Epithelial cell of esophagus (primary cell): ENCODE results near the gene CASP3.
"Not testable (repeated sequence)": the region's sequence is repeated elsewhere in the genome, so short reads cannot be mapped to it uniquely, and the experiment has no call there.

Experiments used
- DNase-seq: peaks from one replicate; pipeline ENCODE4 v3.0.0; 2010; ENCODE audit warnings: low read depth
- H3K4me3 ChIP-seq: 2 replicates; pipeline ENCODE4 v1.5.1; 2011; ENCODE audit warnings: mild to moderate bottlenecking, low read length, control low read depth
- CTCF ChIP-seq: IDR thresholded peaks from 2 replicates; pipeline ENCODE4 v1.5.1; 2011; ENCODE audit warnings: low read depth, mild to moderate bottlenecking, low read length, control low read depth, inconsistent platforms; ENCODE audit not compliant: insufficient read depth; ENCODE audit errors: missing control alignments

Gene CASP3

DNA sequence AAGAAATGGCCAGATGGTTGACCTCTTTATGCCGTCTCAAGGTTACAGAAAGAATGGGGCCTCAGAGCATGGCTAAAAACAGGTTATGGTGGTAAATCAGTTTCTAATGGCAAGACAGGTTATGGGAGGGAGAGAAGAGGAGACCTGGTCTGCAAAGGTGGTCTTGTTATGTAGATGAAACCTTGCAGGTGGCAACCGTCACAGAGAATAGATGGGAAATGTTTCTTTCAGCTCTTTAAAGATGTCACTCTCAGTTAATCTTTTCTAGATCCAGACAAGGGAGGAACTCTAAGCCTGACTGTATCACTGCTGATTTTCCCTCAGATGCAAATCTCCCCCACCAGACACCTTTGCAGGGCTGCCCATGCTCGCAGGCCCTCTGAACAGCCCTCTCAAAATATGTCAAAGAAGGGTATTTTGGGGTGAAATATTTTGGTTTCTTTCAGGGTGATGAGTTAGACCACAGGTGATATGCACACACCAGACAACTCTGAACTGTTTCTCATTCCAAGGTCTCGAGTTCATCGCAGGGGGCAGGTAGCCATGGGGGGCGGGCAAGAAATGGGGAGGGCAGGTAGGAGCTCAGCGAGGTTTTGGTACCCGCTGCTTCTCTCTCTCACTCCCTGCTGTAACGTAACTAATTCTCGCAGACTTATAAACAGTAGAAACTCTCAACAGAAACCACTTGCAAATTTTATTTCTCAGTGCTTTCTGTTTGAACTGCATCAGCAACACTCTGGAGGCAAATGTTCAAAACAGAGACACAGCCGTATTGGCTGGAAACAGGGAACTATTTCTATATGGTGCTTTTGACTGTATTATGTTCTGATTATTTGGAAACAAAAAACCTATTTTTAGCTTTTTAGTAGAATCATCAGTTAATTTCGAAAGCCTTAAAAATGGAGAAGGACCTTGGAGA lies 32.4 kb downstream of the CASP3 start:
- no peak for TF ChIP-seq CTCF
- no peak for DNase-seq
- H3K4me3 ChIP-seq: no peak overlapping the region

DNA sequence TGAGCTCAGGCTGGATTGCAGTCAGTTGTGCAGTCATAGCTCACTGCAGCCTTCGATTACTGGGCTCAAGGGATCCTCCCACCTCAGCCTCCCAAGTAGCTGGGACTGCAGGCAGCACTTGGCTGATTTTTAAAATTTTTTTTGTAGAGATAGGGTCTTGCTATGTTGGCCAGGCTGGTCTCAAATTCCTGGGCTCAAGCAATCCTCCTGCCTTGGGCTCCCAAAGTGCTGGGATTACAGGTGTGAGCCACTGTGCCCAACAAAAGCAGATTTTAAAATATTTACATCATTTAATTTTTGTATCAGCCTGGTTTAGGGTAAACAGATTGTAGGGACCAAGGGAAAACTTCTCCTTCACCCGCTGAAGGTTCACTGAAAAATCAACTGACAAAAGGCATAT lies 33.1 kb downstream of the CASP3 start:
- not testable (repeated sequence) for DNase-seq, H3K4me3 ChIP-seq

- H3K4me3 ChIP-seq: no peak overlapping the region
- no peak for TF ChIP-seq CTCF
- DNase-seq: no peak
These were observed 34.7 kb downstream of the CASP3 start for GRCh38 chr4:184614509-184614908.

- no peak overlapping the region for H3K4me3 ChIP-seq
- no peak for TF ChIP-seq CTCF
- no peak for DNase-seq
These were observed 35.8 kb downstream of the CASP3 start for GRCh38 chr4:184613405-184613804.

DNA sequence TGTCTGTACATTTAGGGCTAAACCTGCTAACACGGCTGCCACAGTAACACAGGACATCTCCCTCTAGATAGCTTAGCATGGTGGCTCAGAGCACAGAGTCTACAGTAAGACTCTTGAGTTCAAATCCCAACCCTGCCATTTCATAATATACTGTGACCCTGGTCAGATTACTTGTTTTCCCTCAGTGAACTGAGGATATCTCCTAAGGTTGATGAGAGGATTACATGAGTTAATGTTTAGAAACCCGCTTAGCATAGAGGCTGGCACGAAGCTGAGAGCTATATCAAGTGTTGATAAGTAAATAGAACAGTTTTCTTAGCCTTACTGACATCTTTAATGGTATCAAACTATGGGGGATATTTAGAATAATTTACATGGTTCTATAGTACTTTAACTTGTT lies 37.2 kb downstream of the CASP3 start:
- TF ChIP-seq CTCF: no peak
- DNase-seq: no peak
- H3K4me3 ChIP-seq: no peak overlapping the region

- DNase-seq, H3K4me3 ChIP-seq: not testable (repeated sequence)
These were observed 41.8 kb downstream of the CASP3 start for GRCh38 chr4:184607429-184607828.

- DNase-seq, H3K4me3 ChIP-seq: not testable (repeated sequence)
These were observed 46.4 kb downstream of the CASP3 start for GRCh38 chr4:184602857-184603256.

- H3K4me3 ChIP-seq, DNase-seq: not testable (repeated sequence)
These were observed 48.3 kb downstream of the CASP3 start for GRCh38 chr4:184600982-184601381.

DNA sequence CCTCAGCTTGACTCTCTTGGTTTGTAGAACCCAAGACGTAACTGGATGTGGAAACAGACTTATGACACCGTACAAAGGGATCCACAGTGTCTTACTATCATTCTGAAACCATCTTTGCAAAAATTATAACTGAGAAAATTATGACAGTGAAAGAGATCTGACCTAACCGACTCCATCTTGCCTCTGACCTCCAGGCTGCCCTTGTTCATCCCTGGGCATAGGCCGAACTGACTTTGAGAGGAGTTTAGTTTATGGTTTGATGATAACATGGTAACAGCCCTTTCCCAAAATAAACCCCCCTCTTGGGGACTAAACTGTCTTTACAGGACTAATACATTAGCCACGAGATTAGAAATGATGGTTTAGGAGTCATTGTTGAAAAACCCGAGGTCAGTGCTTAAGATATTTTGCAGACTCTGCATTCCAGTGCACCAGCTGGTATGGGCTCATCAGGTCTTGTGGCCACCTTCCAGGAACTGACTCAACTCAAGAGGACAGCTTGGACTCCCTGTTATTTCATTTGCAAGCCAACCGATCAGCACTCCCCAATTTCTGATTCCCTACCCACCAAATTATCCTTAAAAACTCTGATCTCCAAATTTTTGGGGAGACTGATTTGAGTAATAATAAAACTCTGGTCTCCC lies 49.6 kb downstream of the CASP3 start:
- H3K4me3 ChIP-seq: no peak overlapping the region
- no peak for TF ChIP-seq CTCF
- no peak for DNase-seq
